OCI-LY7 (cell line): ENCODE data around the gene CDR2. TPM values are rescaled to one million over a fixed set of nuclear protein-coding genes. Genes with fewer than 3 reads are reported as not detected.
"Not testable (repeated sequence)": the region's sequence is repeated elsewhere in the genome, so short reads cannot be mapped to it uniquely, and the experiment has no call there.

Experiments
- BruUV-seq: library from RNA; stranded (reverse); fragments of 400-500 nt; replicated peaks from 2 replicates; lab custom pipeline; 2021; lab: Mats Ljungman, UMichigan
- CTCF ChIA-PET: fragments of 300-600 bp; sonication (Branson Sonifier 250); formaldehyde crosslinking; loops from one replicate; lab custom pipeline; 2022; ENCODE audit warnings: antibody characterized with exemption; ENCODE audit not compliant: unreplicated experiment; lab: Charles Lee
- POLR2A ChIA-PET: fragments of 300-600 bp; sonication (Branson Sonifier 250); formaldehyde crosslinking; loops from one replicate; lab custom pipeline; 2022; ENCODE audit warnings: antibody characterized with exemption; lab: Charles Lee
- DNase-seq: peaks from one replicate; pipeline ENCODE4 v3.0.0-alpha.2; 2015; ENCODE audit warnings: low spot score
- H2AFZ ChIP-seq: fragments of 200-600 bp; sonication (generic), shearing (Covaris generic); 2 replicates; pipeline ENCODE4 v1.6.1; 2014; ENCODE audit warnings: mild to moderate bottlenecking, antibody characterized with exemption, low read length, moderate library complexity
- H3K27ac ChIP-seq: fragments of 200-600 bp; sonication (generic); 2 replicates; pipeline ENCODE4 v1.5.1; 2014; ENCODE audit warnings: mixed run types, low read depth, mild to moderate bottlenecking, moderate library complexity, low read length, inconsistent platforms; ENCODE audit not compliant: poor library complexity, severe bottlenecking
- H3K36me3 ChIP-seq: fragments of 200-600 bp; sonication (generic); 2 replicates; pipeline ENCODE4 v1.6.1; 2014; ENCODE audit warnings: mild to moderate bottlenecking, antibody characterized with exemption, low read length, moderate library complexity, mixed read lengths; ENCODE audit not compliant: insufficient read depth
- H3K4me1 ChIP-seq: fragments of 200-600 bp; sonication (generic); 2 replicates; pipeline ENCODE4 v1.5.1; 2014; ENCODE audit warnings: mild to moderate bottlenecking, low read length; ENCODE audit not compliant: insufficient read depth, poor library complexity, severe bottlenecking
- H3K4me2 ChIP-seq: fragments of 200-600 bp; sonication (generic); 2 replicates; pipeline ENCODE4 v1.6.1; 2014; ENCODE audit warnings: mild to moderate bottlenecking, low read length
- H3K4me3 ChIP-seq: fragments of 200-600 bp; sonication (generic); 2 replicates; pipeline ENCODE4 v1.5.1; 2014; ENCODE audit warnings: mild to moderate bottlenecking, low read depth, low read length; ENCODE audit not compliant: poor library complexity, severe bottlenecking
- H3K79me2 ChIP-seq: fragments of 200-600 bp; sonication (generic); 2 replicates; pipeline ENCODE4 v1.6.1; 2016; ENCODE audit warnings: low read depth, mild to moderate bottlenecking, low read length, moderate library complexity, mixed read lengths; ENCODE audit not compliant: insufficient read depth
- H3K9me2 ChIP-seq: fragments of 200-600 bp; sonication (generic); 2 replicates; pipeline ENCODE4 v1.6.1; 2016; ENCODE audit warnings: mild to moderate bottlenecking, low read length, mixed read lengths; ENCODE audit not compliant: insufficient read depth
- H3K9me3 ChIP-seq: fragments of 200-600 bp; sonication (generic); 2 replicates; pipeline ENCODE4 v1.6.1; 2014; ENCODE audit warnings: mild to moderate bottlenecking, mixed run types, low read length, mixed read lengths
- H4K20me1 ChIP-seq: fragments of 200-600 bp; sonication (generic); 2 replicates; pipeline ENCODE4 v1.6.1; 2014; ENCODE audit warnings: mild to moderate bottlenecking, antibody characterized with exemption, low read length, moderate library complexity, mixed read lengths; ENCODE audit not compliant: insufficient read depth
- CTCF ChIP-seq: fragments of 200-600 bp; sonication (generic); conservative IDR thresholded peaks from 2 replicates; pipeline ENCODE4 v1.5.1; 2014; ENCODE audit warnings: mild to moderate bottlenecking, antibody characterized with exemption, low read length, moderate library complexity, mixed read lengths
- EZH2phosphoT487 ChIP-seq: fragments of 200-600 bp; sonication (generic); IDR thresholded peaks from 2 replicates; pipeline ENCODE4 v1.6.1; 2018; ENCODE audit warnings: low read depth, borderline replicate concordance, mild to moderate bottlenecking, mixed run types, antibody characterized with exemption, low read length, moderate library complexity, mixed read lengths
- intact Hi-C: fragments of 100-400 bp; cut with micrococcal nuclease; formaldehyde crosslinking; loops from one replicate; pipeline ENCODE4 v1.10.0; 2022; ENCODE audit not compliant: unreplicated experiment
- total RNA-seq, 2 experiments: library from RNA; depleted of rRNA in 1 of 2; stranded (reverse); fragments of >200 nt in 1 of 2; shearing (Covaris generic) in 1 of 2; gene quantifications; 2 replicates each; pipeline ENCODE4 v1.2.3, GENCODE V29; 2014 to 2022

CDR2 gene
- total RNA-seq, 2 experiments from 2014 or later: 33.0 to 38.3 TPM

- no peaks in the 10 kb centered on the region for H4K20me1 ChIP-seq
- H3K9me3 ChIP-seq: no peaks in the 10 kb centered on the region
- no peaks in the 10 kb centered on the region for H3K9me2 ChIP-seq
- H3K4me3 ChIP-seq: no peak overlapping the region
- TF ChIP-seq CTCF: no peak
- no peak for TF ChIP-seq EZH2phosphoT487
- BruUV-seq: no TSS peak
- DNase-seq: no peak
- peaks cover 24% of the 10 kb centered on the region; the same call in 1 of the 2 replicates for H3K79me2 ChIP-seq
- H3K4me1 ChIP-seq: peaks cover 2% of the 10 kb centered on the region
- intact Hi-C loops: no loop called here
- POLR2A ChIA-PET: no interaction called here
- CTCF ChIA-PET: no interaction called here
- H3K36me3 ChIP-seq: peaks cover 92% of the 10 kb centered on the region
- no peak overlapping the region for H2AFZ ChIP-seq
- H3K4me2 ChIP-seq: no peak overlapping the region
- no peak overlapping the region for H3K27ac ChIP-seq
Measured at GRCh38 chr16:22352140-22352539, 22.3 kb downstream of the CDR2 start.

DNA sequence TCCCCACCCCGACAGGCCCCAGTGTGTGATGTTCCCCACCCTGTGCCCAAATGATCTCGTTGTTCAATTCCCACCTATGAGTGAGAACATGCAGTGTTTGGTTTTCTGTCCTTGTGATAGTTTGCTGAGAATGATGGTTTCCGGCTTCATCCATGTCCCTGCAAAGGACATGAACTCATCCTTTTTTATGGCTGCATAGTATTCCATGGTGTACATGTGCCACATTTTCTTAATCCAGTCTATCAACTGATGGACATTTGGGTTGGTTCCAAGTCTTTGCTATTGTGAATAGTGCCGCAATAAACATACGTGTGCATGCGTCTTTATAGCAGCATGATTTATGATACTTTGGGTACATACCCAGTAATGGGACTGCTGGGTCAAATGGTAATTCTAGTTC, 23.4 kb downstream of the CDR2 start:
- not testable (repeated sequence) for BruUV-seq

GRCh38 chr16:22348291-22348690, 26.1 kb downstream of the CDR2 start:
- no peak overlapping the region for H3K4me2 ChIP-seq
- peaks cover 6% of the 10 kb centered on the region; the same call in 1 of the 2 replicates for H3K79me2 ChIP-seq
- no TSS peak for BruUV-seq
- peaks cover 97% of the 10 kb centered on the region for H3K36me3 ChIP-seq
- TF ChIP-seq EZH2phosphoT487: no peak
- no peak for TF ChIP-seq CTCF
- no peaks in the 10 kb centered on the region for H3K4me1 ChIP-seq
- H3K9me3 ChIP-seq: no peaks in the 10 kb centered on the region
- intact Hi-C loops: no loop called here
- POLR2A ChIA-PET: no interaction called here
- H3K4me3 ChIP-seq: no peak overlapping the region
- H3K27ac ChIP-seq: no peak overlapping the region
- H2AFZ ChIP-seq: no peak overlapping the region
- H3K9me2 ChIP-seq: no peaks in the 10 kb centered on the region
- no peak for DNase-seq
- no peaks in the 10 kb centered on the region for H4K20me1 ChIP-seq
- CTCF ChIA-PET: no interaction called here

More for the DNA sequence above, 23.4 kb downstream of the CDR2 start:
- H3K27ac ChIP-seq, H3K4me3 ChIP-seq, DNase-seq, H3K4me1 ChIP-seq, H4K20me1 ChIP-seq, CTCF ChIA-PET, H3K9me3 ChIP-seq, H2AFZ ChIP-seq, intact Hi-C loops, H3K4me2 ChIP-seq, H3K9me2 ChIP-seq: not testable (repeated sequence)
- Histone ChIP-seq H3K79me2 (peaks cover 22% of the 10 kb centered on the region; the same call in 1 of the 2 replicates), H3K36me3 (peaks cover 98% of the 10 kb centered on the region)
- POLR2A ChIA-PET: interaction anchor here (0.6 kb wide), 1 partner anchor 20 kb away, joined by 3 read pairs; no protein-coding TSS in a partner anchor
